Astrocyte (in vitro differentiated cells and primary cell): Measurements from ENCODE around the gene ATF6.

Experiments used
- CTCF ChIP-seq: IDR thresholded peaks from 2 replicates; pipeline ENCODE4 v1.5.1; 2011; ENCODE audit warnings: low read depth, mild to moderate bottlenecking, inconsistent platforms, low read length, moderate library complexity; ENCODE audit not compliant: insufficient read depth
- EZH2 ChIP-seq: IDR thresholded peaks from 2 replicates; pipeline ENCODE4 v1.6.1; 2012; ENCODE audit warnings: mild to moderate bottlenecking, low read length, inconsistent platforms; ENCODE audit not compliant: insufficient read depth

- TF ChIP-seq CTCF (no peak), EZH2 (no peak)
These were observed 3.0 kb downstream of the ATF6 start for GRCh38 chr1:161768986-161769672.
